GM20000 (cell line): ENCODE data around the gene MARCHF2.

Experiments used
- DNase-seq: peaks from one replicate; pipeline ENCODE4 v3.0.0; 2012; ENCODE audit warnings: low spot score
- TF ChIP-seq, protein P1 (sequence below): IDR thresholded peaks from 2 replicates; pipeline ENCODE4 v1.5.1; 2012; ENCODE audit warnings: mild to moderate bottlenecking, control low read depth; ENCODE audit errors: extremely low read depth, missing control alignments

MARCHF2 gene

DNA sequence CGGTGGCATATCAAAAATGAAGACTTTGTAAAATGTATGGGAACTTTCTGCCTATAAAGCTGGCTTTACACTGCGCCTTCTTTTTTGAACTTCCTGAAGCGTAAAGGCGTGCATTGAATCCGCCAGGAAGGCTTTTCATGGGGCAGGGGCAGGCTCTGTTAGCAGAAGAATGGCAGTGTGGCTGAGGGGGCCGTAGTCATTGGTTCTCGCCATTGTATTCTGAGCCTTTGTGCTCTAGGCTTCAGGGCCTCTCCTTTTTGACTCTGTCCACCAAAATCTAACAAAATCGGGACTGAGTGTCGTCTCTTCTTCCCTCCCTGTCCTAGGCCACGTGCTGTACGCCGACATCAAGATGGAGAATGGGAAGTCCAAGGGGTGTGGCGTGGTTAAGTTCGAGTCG, 75.3 kb downstream of the MARCHF2 start:
- DNase-seq: no peak
- TF ChIP-seq, protein P1, sequence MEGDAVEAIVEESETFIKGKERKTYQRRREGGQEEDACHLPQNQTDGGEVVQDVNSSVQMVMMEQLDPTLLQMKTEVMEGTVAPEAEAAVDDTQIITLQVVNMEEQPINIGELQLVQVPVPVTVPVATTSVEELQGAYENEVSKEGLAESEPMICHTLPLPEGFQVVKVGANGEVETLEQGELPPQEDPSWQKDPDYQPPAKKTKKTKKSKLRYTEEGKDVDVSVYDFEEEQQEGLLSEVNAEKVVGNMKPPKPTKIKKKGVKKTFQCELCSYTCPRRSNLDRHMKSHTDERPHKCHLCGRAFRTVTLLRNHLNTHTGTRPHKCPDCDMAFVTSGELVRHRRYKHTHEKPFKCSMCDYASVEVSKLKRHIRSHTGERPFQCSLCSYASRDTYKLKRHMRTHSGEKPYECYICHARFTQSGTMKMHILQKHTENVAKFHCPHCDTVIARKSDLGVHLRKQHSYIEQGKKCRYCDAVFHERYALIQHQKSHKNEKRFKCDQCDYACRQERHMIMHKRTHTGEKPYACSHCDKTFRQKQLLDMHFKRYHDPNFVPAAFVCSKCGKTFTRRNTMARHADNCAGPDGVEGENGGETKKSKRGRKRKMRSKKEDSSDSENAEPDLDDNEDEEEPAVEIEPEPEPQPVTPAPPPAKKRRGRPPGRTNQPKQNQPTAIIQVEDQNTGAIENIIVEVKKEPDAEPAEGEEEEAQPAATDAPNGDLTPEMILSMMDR: no peak
